Measurements from ENCODE around the gene ZER1. TPM values are rescaled to one million over a fixed set of nuclear protein-coding genes. Genes with fewer than 3 reads are reported as not detected.
A peak's percentile ranks its signal among the peaks of the same experiment; 100 is the strongest.

Gene ZER1
- polyA plus RNA-seq, 1 experiment = 28.0 TPM

DNA sequence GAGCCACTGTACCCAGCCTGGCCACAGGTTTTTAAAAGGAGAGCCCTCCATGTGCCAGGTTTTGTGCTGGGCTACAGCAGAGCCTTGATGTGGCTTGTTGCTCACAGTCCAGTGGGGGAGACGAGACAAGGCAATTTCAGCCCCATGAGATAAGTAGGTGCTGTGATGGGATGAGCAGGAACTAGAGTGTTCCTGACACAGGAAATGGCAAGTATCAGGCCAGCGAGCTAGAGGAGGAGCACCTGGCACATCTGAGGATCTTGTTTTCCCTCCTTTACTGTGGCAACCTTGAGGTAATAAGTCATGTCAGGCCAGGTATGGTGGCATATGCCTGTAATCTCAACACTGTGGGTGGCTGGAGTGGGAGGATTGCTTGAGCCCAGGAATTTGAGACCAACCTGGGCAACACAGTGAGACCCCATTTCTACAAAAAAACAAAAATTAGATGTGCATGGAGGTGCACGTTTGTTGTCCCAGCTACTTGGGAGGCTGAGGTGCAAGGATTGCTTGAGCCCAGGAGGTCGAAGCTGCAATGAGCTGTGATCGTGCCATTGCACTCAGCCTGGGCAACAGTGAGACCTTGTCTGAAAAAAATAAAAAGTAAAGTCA lies 44.0 kb downstream of the ZER1 start:
- no peak for TF ChIP-seq CTCF (IDR thresholded peaks at IDR 0.05; ENCODE audit: low read depth, low read length)
- DNase-seq (ENCODE audit: low read depth, low spot score) = no peak
- ChIA-PET POLR2A (no interaction called here), CTCF (no interaction called here)
- Histone ChIP-seq H3K9me3 (ENCODE audit: control insufficient read depth, insufficient read depth, low read length) (no peaks in the 10 kb centered on the region; the same call in 1 of the 2 replicates), H3K27me3 (ENCODE audit: control insufficient read depth, insufficient read depth, low read length) (no peaks in the 10 kb centered on the region), H3K27ac (ENCODE audit: low read depth, low read length) (no peak overlapping the region), H3K4me3 (ENCODE audit: low read depth, low read length) (no peak overlapping the region)

- TF ChIP-seq CTCF (IDR thresholded peaks at IDR 0.05; ENCODE audit: low read depth, low read length) = no peak
- Histone ChIP-seq H3K4me3 (ENCODE audit: low read depth, low read length) (peak overlapping the region; percentile 78), H3K27ac (ENCODE audit: low read depth, low read length) (no peak overlapping the region), H3K9me3 (ENCODE audit: control insufficient read depth, insufficient read depth, low read length) (no peaks in the 10 kb centered on the region; the same call in 1 of the 2 replicates), H3K27me3 (ENCODE audit: control insufficient read depth, insufficient read depth, low read length) (no peaks in the 10 kb centered on the region)
- ChIA-PET POLR2A (interaction anchor here (0.6 to 1.0 kb wide), 4 partner anchors 11 to 93 kb away, joined by 3 to 7 read pairs (median 4); partner anchors contain the start of gene ENDOG), CTCF (interaction anchor here (0.9 to 2.7 kb wide), 3 partner anchors 8 to 93 kb away, joined by 3 to 17 read pairs (median 12); partner anchors contain the start of gene ENDOG)
- DNase-seq (ENCODE audit: low read depth, low spot score) = peak; percentile 26
These were observed 46.9 kb downstream of the ZER1 start for GRCh38 chr9:128724744-128725211.

GRCh38 chr9:128723866-128724743 lies 47.6 kb downstream of the ZER1 start, which contains the start of gene ZDHHC12:
Gene ZDHHC12, minus strand, starts transcription at chr9:128724127. Its CDS starts 34 bp downstream, at chr9:128724093.
- Histone ChIP-seq H3K9me3 (ENCODE audit: control insufficient read depth, insufficient read depth, low read length) (no peaks in the 10 kb centered on the region; the same call in 1 of the 2 replicates), H3K27me3 (ENCODE audit: control insufficient read depth, insufficient read depth, low read length) (no peaks in the 10 kb centered on the region), H3K27ac (ENCODE audit: low read depth, low read length) (no peak within 1 kb of the TSS), H3K4me3 (ENCODE audit: low read depth, low read length) (peak within 1 kb of the TSS; percentile 78)
- DNase-seq (ENCODE audit: low read depth, low spot score) = peak; percentile 81
- CTCF ChIA-PET = interaction anchor here (0.9 to 2.7 kb wide), 3 partner anchors 9 to 94 kb away, joined by 3 to 17 read pairs (median 12); partner anchors contain the start of gene ENDOG
- no peak for TF ChIP-seq CTCF (IDR thresholded peaks at IDR 0.05; ENCODE audit: low read depth, low read length)
- POLR2A ChIA-PET = interaction anchor here (0.6 to 1.0 kb wide), 5 partner anchors 10 to 94 kb away, joined by 3 to 7 read pairs (median 4); partner anchors contain the start of gene ENDOG

DNA sequence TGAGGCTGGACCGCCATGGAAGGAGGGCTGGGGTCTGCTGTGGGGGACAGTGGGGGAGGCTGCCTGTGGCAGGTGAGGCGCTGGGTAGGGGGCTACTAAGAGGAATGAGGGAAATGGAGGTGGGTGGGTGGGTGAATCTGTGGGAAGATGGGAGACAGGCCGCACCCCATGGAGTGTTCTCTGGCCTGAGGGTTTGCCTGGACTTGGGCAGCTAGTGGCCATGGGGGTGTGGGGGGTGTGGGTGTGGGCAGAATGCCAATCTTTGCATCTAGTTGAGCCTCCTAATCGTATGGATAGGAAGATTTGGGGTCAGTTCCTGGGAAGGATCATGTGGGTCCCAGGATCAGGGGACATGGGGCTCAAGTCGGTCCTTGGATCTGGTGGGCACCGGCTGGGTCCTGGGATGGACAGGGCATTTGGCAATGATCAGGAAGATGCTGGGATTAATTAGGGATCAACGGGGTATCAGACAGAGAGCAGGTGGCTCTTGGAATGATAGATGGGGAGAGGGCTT lies 48.3 kb downstream of the ZER1 start:
- TF ChIP-seq CTCF (IDR thresholded peaks at IDR 0.05; ENCODE audit: low read depth, low read length) = no peak
- Histone ChIP-seq H3K27me3 (ENCODE audit: control insufficient read depth, insufficient read depth, low read length) (no peaks in the 10 kb centered on the region), H3K4me3 (ENCODE audit: low read depth, low read length) (peak overlapping the region; percentile 78), H3K9me3 (ENCODE audit: control insufficient read depth, insufficient read depth, low read length) (no peaks in the 10 kb centered on the region; the same call in 1 of the 2 replicates), H3K27ac (ENCODE audit: low read depth, low read length) (no peak overlapping the region)
- ChIA-PET POLR2A (interaction anchor here (0.6 to 1.0 kb wide), 2 partner anchors 23 to 60 kb away, joined by 3 to 4 read pairs; no protein-coding TSS in a partner anchor), CTCF (no interaction called here)
- DNase-seq (ENCODE audit: low read depth, low spot score) = no peak

All from AG04450 (cell line).